KMS-11 (cell line): ENCODE measurements around the gene EMC7.

Experiments
- H2AFZ ChIP-seq: fragments of 200-600 bp; sonication (generic); 2 replicates; pipeline ENCODE4 v1.6.1; 2016; ENCODE audit warnings: antibody characterized with exemption, mixed run types, low read depth
- H3K27ac ChIP-seq: fragments of 200-600 bp; sonication (generic); 2 replicates; pipeline ENCODE4 v1.6.1; 2016; ENCODE audit warnings: mild to moderate bottlenecking, mixed run types
- H3K27me3 ChIP-seq: fragments of 200-600 bp; sonication (generic); 2 replicates; pipeline ENCODE4 v1.6.1; 2017; ENCODE audit warnings: mild to moderate bottlenecking, low read depth, mixed run types, moderate library complexity; ENCODE audit not compliant: insufficient read depth
- H3K36me3 ChIP-seq: fragments of 200-600 bp; sonication (generic); 2 replicates; pipeline ENCODE4 v1.6.1; 2017; ENCODE audit warnings: mild to moderate bottlenecking, mixed run types; ENCODE audit not compliant: insufficient read depth
- H3K4me1 ChIP-seq: fragments of 200-600 bp; sonication (generic); 2 replicates; pipeline ENCODE4 v1.6.1; 2016; ENCODE audit warnings: mild to moderate bottlenecking, low read depth, mixed run types; ENCODE audit not compliant: poor library complexity, severe bottlenecking
- H3K4me2 ChIP-seq: fragments of 200-600 bp; sonication (generic); 2 replicates; pipeline ENCODE4 v1.7.0; 2016; ENCODE audit warnings: mild to moderate bottlenecking, mixed run types
- H3K4me3 ChIP-seq: fragments of 200-600 bp; sonication (generic); IDR thresholded peaks from 2 replicates; pipeline ENCODE4 v1.6.1; 2017; ENCODE audit warnings: low read depth, low read length, mixed read lengths; ENCODE audit not compliant: insufficient read depth
- H3K79me2 ChIP-seq: fragments of 200-600 bp; sonication (generic); 2 replicates; pipeline ENCODE4 v1.6.1; 2016; ENCODE audit warnings: low read depth, mixed run types; ENCODE audit not compliant: insufficient read depth
- H3K9ac ChIP-seq: fragments of 200-600 bp; sonication (generic); 2 replicates; pipeline ENCODE4 v1.6.1; 2016; ENCODE audit warnings: mild to moderate bottlenecking, mixed run types
- H4K20me1 ChIP-seq: fragments of 200-600 bp; sonication (generic); 2 replicates; pipeline ENCODE4 v1.6.1; 2016; ENCODE audit warnings: mild to moderate bottlenecking, mixed run types; ENCODE audit not compliant: insufficient read depth
- CTCF ChIP-seq: fragments of 200-600 bp; sonication (generic); conservative IDR thresholded peaks from 2 replicates; pipeline ENCODE4 v1.6.1; 2017; ENCODE audit warnings: low read depth, mild to moderate bottlenecking, antibody characterized with exemption, low read length, moderate library complexity, mixed read lengths

EMC7 gene

GRCh38 chr15:34065261-34065660 lies 36.4 kb downstream of the EMC7 start:
- H3K4me3 ChIP-seq = no peak overlapping the region
- no peak overlapping the region for H3K27ac ChIP-seq
- no peak overlapping the region for H2AFZ ChIP-seq
- H3K4me2 ChIP-seq = no peak overlapping the region
- no peaks in the 10 kb centered on the region for H3K4me1 ChIP-seq
- no peaks in the 10 kb centered on the region for H3K79me2 ChIP-seq
- no peaks in the 10 kb centered on the region for H3K36me3 ChIP-seq
- H4K20me1 ChIP-seq = no peaks in the 10 kb centered on the region
- no peak overlapping the region for H3K9ac ChIP-seq
- no peaks in the 10 kb centered on the region for H3K27me3 ChIP-seq
- no peak for TF ChIP-seq CTCF

GRCh38 chr15:34064438-34064837 lies 37.2 kb downstream of the EMC7 start:
- Histone ChIP-seq H3K36me3 (no peaks in the 10 kb centered on the region), H3K9ac (no peak overlapping the region), H3K79me2 (no peaks in the 10 kb centered on the region), H3K27ac (no peak overlapping the region), H4K20me1 (no peaks in the 10 kb centered on the region), H2AFZ (no peak overlapping the region), H3K4me2 (no peak overlapping the region), H3K4me3 (no peak overlapping the region), H3K27me3 (no peaks in the 10 kb centered on the region), H3K4me1 (no peaks in the 10 kb centered on the region)
- no peak for TF ChIP-seq CTCF

- no peak overlapping the region for H2AFZ ChIP-seq
- no peak overlapping the region for H3K4me2 ChIP-seq
- no peak overlapping the region for H3K4me3 ChIP-seq
- H3K79me2 ChIP-seq = no peaks in the 10 kb centered on the region
- H3K27me3 ChIP-seq = no peaks in the 10 kb centered on the region
- no peaks in the 10 kb centered on the region for H3K4me1 ChIP-seq
- H3K36me3 ChIP-seq = no peaks in the 10 kb centered on the region
- no peak for TF ChIP-seq CTCF
- no peaks in the 10 kb centered on the region for H4K20me1 ChIP-seq
- H3K9ac ChIP-seq = no peak overlapping the region
- no peak overlapping the region for H3K27ac ChIP-seq
Measured at GRCh38 chr15:34059946-34060345, 41.7 kb downstream of the EMC7 start.

GRCh38 chr15:34059476-34059875 lies 42.2 kb downstream of the EMC7 start:
- TF ChIP-seq CTCF = no peak
- no peaks in the 10 kb centered on the region for H3K27me3 ChIP-seq
- no peak overlapping the region for H3K4me2 ChIP-seq
- no peak overlapping the region for H3K4me3 ChIP-seq
- H3K79me2 ChIP-seq = no peaks in the 10 kb centered on the region
- no peaks in the 10 kb centered on the region for H3K36me3 ChIP-seq
- H4K20me1 ChIP-seq = no peaks in the 10 kb centered on the region
- H3K9ac ChIP-seq = no peak overlapping the region
- no peaks in the 10 kb centered on the region for H3K4me1 ChIP-seq
- H3K27ac ChIP-seq = no peak overlapping the region
- H2AFZ ChIP-seq = no peak overlapping the region

- TF ChIP-seq CTCF = no peak
- H3K36me3 ChIP-seq = no peaks in the 10 kb centered on the region
- no peaks in the 10 kb centered on the region for H3K4me1 ChIP-seq
- H3K9ac ChIP-seq = no peak overlapping the region
- no peaks in the 10 kb centered on the region for H3K79me2 ChIP-seq
- no peak overlapping the region for H3K27ac ChIP-seq
- no peaks in the 10 kb centered on the region for H3K27me3 ChIP-seq
- no peak overlapping the region for H2AFZ ChIP-seq
- no peak overlapping the region for H3K4me2 ChIP-seq
- H3K4me3 ChIP-seq = no peak overlapping the region
- H4K20me1 ChIP-seq = no peaks in the 10 kb centered on the region
Measured at GRCh38 chr15:34056911-34057310, 44.8 kb downstream of the EMC7 start.
